ENCODE measurements around the gene RORB.
A peak's percentile ranks its signal among the peaks of the same experiment; 100 is the strongest.

The RORB gene

DNA sequence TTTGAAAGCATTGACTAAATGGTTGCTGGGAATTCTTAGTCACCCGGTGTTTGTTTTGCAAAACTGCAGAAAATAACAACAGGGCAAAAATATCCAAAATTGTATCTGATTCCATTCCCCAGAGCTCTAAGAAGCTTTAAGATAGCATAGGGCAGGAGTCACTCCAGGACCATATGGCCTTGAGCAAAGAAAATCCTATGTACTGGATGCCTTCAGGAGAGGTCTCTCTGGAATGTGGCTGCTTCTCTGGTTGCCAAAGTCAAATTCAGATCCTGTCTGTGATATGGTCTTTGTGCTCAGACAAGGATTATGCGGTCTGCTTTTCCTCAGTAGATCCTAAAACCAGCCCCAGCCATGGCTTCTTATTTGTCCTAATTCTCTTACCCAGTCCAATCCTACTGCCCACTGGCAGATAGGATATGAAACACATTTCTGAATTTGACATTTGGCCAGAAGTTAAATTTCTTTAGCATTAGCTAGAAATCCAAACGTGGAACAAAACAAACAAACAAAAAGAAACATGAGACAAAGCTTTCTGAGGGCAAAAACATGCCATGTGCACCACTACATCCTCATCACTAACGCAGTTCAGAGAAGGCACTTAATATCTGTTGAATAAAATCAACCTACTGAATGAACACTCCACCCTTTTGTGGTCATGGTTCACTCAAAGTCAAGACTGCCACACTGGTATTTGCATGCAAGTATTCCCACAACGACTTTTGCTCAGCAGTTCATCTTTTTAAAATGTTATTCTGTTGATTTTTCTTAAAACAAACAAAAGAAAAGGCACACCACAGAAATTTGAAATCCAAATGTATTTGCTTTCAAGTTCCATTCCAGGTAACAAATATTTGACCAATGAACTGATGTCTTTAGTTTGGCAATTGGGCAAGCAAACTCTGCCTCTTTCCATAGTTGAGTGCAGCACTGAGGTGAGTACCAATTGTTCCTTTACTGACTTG lies 224.8 kb downstream of the RORB start:
- Histone ChIP-seq H2BK15ac (replicated peaks; ENCODE audit: low read depth) (no peak overlapping the region), H2BK5ac (ENCODE audit: low read length) (no peak overlapping the region), H4K8ac (ENCODE audit: low read depth, low read length) (no peak overlapping the region), H3K9ac (ENCODE audit: low read length) (no peak overlapping the region), H2BK120ac (ENCODE audit: low read depth, low read length) (no peak overlapping the region), H3K27ac (ENCODE audit: low read depth, low read length) (no peak overlapping the region), H3K4me3 (ENCODE audit: low read length) (no peak overlapping the region), H3K79me1 (ENCODE audit: low read length) (no peaks in the 10 kb centered on the region), H3K36me3 (ENCODE audit: control insufficient read depth, insufficient read depth, low read length) (no peaks in the 10 kb centered on the region), H3K4me1 (ENCODE audit: control insufficient read depth, low read depth, low read length) (no peaks in the 10 kb centered on the region), H2AK5ac (ENCODE audit: low read length) (no peak overlapping the region), H3K23ac (ENCODE audit: low read length) (no peak overlapping the region), H3K4ac (ENCODE audit: low read depth, low read length) (no peak overlapping the region), H3K4me2 (ENCODE audit: low read length) (no peak overlapping the region), H4K5ac (ENCODE audit: low read length) (no peak overlapping the region), H3K18ac (ENCODE audit: low read length) (no peak overlapping the region), H3K79me2 (ENCODE audit: control insufficient read depth, insufficient read depth, low read length) (no peaks in the 10 kb centered on the region), H3K27me3 (ENCODE audit: insufficient read depth, low read length, poor library complexity) (no peaks in the 10 kb centered on the region), H3K56ac (ENCODE audit: low read length) (no peak overlapping the region)
- no CpG with 5 or more reads among the region's 5 CpGs for WGBS (ENCODE audit: extremely low coverage, insufficient coverage, low lambda C conversion rate)
- DNase-seq: peak; percentile 82

DNA sequence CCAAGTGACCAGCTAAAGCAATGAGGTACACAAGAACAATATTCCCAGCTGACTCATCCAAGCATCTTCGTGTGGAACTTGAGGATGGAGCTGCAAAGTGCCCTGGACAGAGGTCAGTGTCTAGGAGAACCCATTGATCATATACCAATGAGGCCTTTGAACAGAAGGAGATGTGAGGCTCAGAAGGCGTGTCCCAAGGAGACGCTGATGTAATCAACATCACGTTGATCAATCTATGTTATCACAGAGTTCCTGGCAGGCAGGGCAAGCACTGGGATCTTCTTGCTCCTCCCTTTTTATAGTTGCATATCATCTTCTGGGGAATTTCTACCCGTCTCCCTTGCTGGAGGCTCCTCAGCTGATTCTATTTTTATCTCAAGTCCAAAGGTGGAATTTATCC lies 227.2 kb downstream of the RORB start:
- Histone ChIP-seq H3K4me2 (ENCODE audit: low read length) (no peak overlapping the region), H3K4ac (ENCODE audit: low read depth, low read length) (no peak overlapping the region), H3K36me3 (ENCODE audit: control insufficient read depth, insufficient read depth, low read length) (no peaks in the 10 kb centered on the region), H2BK15ac (replicated peaks; ENCODE audit: low read depth) (no peak overlapping the region), H4K5ac (ENCODE audit: low read length) (no peak overlapping the region), H2AK5ac (ENCODE audit: low read length) (no peak overlapping the region), H2BK120ac (ENCODE audit: low read depth, low read length) (no peak overlapping the region), H3K79me1 (ENCODE audit: low read length) (no peaks in the 10 kb centered on the region), H3K27ac (ENCODE audit: low read depth, low read length) (no peak overlapping the region), H3K9ac (ENCODE audit: low read length) (no peak overlapping the region), H3K79me2 (ENCODE audit: control insufficient read depth, insufficient read depth, low read length) (no peaks in the 10 kb centered on the region), H3K56ac (ENCODE audit: low read length) (no peak overlapping the region), H3K4me3 (ENCODE audit: low read length) (no peak overlapping the region), H2BK5ac (ENCODE audit: low read length) (no peak overlapping the region), H3K27me3 (ENCODE audit: insufficient read depth, low read length, poor library complexity) (no peaks in the 10 kb centered on the region), H4K8ac (ENCODE audit: low read depth, low read length) (no peak overlapping the region), H3K23ac (ENCODE audit: low read length) (no peak overlapping the region), H3K4me1 (ENCODE audit: control insufficient read depth, low read depth, low read length) (peaks cover 1% of the 10 kb centered on the region), H3K18ac (ENCODE audit: low read length) (no peak overlapping the region)
- WGBS (ENCODE audit: extremely low coverage, insufficient coverage, low lambda C conversion rate): no CpG with 5 or more reads among the region's 5 CpGs
- no peak for DNase-seq

GRCh38 chr9:74726581-74726980 lies 229.4 kb downstream of the RORB start:
- no peak overlapping the region for H3K56ac ChIP-seq (ENCODE audit: low read length)
- H3K4me1 ChIP-seq (ENCODE audit: control insufficient read depth, low read depth, low read length): peaks cover 1% of the 10 kb centered on the region
- H2BK15ac ChIP-seq (replicated peaks; ENCODE audit: low read depth): no peak overlapping the region
- H3K9ac ChIP-seq (ENCODE audit: low read length): no peak overlapping the region
- H4K5ac ChIP-seq (ENCODE audit: low read length): no peak overlapping the region
- no peak overlapping the region for H3K23ac ChIP-seq (ENCODE audit: low read length)
- H3K4me2 ChIP-seq (ENCODE audit: low read length): no peak overlapping the region
- no CpG with 5 or more reads among the region's 3 CpGs for WGBS (ENCODE audit: extremely low coverage, insufficient coverage, low lambda C conversion rate)
- H2BK120ac ChIP-seq (ENCODE audit: low read depth, low read length): no peak overlapping the region
- H3K27ac ChIP-seq (ENCODE audit: low read depth, low read length): no peak overlapping the region
- no peaks in the 10 kb centered on the region for H3K27me3 ChIP-seq (ENCODE audit: insufficient read depth, low read length, poor library complexity)
- no peaks in the 10 kb centered on the region for H3K36me3 ChIP-seq (ENCODE audit: control insufficient read depth, insufficient read depth, low read length)
- H3K18ac ChIP-seq (ENCODE audit: low read length): no peak overlapping the region
- no peaks in the 10 kb centered on the region for H3K79me2 ChIP-seq (ENCODE audit: control insufficient read depth, insufficient read depth, low read length)
- no peak overlapping the region for H4K8ac ChIP-seq (ENCODE audit: low read depth, low read length)
- H3K4me3 ChIP-seq (ENCODE audit: low read length): no peak overlapping the region
- no peaks in the 10 kb centered on the region for H3K79me1 ChIP-seq (ENCODE audit: low read length)
- H2BK5ac ChIP-seq (ENCODE audit: low read length): no peak overlapping the region
- no peak for DNase-seq
- H2AK5ac ChIP-seq (ENCODE audit: low read length): no peak overlapping the region
- no peak overlapping the region for H3K4ac ChIP-seq (ENCODE audit: low read depth, low read length)

DNA sequence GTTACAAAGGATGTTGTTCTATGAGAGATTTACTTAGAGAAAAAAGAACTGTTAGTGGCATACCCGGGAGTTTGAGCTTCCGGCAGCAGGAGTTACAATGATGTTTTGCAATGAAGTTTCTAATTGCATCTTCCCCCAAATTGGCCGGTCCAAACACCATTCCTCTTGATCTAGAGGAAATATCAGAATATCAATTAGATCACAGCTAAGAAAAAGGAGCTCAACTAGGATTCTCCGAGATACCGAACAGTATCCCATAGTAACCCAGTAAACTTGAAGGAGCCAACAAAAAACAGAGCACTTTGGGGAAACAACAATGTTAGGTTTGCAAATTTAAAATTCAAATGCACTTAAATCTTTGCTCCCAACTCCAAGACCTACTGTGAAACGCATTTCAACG lies 231.0 kb downstream of the RORB start:
- DNase-seq: peak; percentile 8
- Histone ChIP-seq H3K56ac (ENCODE audit: low read length) (no peak overlapping the region), H3K4me3 (ENCODE audit: low read length) (no peak overlapping the region), H3K23ac (ENCODE audit: low read length) (no peak overlapping the region), H3K27me3 (ENCODE audit: insufficient read depth, low read length, poor library complexity) (no peaks in the 10 kb centered on the region), H3K27ac (ENCODE audit: low read depth, low read length) (no peak overlapping the region), H3K4me1 (ENCODE audit: control insufficient read depth, low read depth, low read length) (peaks cover 1% of the 10 kb centered on the region), H3K4ac (ENCODE audit: low read depth, low read length) (no peak overlapping the region), H3K79me2 (ENCODE audit: control insufficient read depth, insufficient read depth, low read length) (no peaks in the 10 kb centered on the region), H3K18ac (ENCODE audit: low read length) (no peak overlapping the region), H2AK5ac (ENCODE audit: low read length) (no peak overlapping the region), H2BK5ac (ENCODE audit: low read length) (no peak overlapping the region), H4K5ac (ENCODE audit: low read length) (no peak overlapping the region), H2BK15ac (replicated peaks; ENCODE audit: low read depth) (no peak overlapping the region), H3K4me2 (ENCODE audit: low read length) (no peak overlapping the region), H2BK120ac (ENCODE audit: low read depth, low read length) (no peak overlapping the region), H3K79me1 (ENCODE audit: low read length) (no peaks in the 10 kb centered on the region), H3K36me3 (ENCODE audit: control insufficient read depth, insufficient read depth, low read length) (no peaks in the 10 kb centered on the region), H3K9ac (ENCODE audit: low read length) (no peak overlapping the region), H4K8ac (ENCODE audit: low read depth, low read length) (no peak overlapping the region)
- WGBS (ENCODE audit: extremely low coverage, insufficient coverage, low lambda C conversion rate): no CpG with 5 or more reads among the region's 7 CpGs

DNA sequence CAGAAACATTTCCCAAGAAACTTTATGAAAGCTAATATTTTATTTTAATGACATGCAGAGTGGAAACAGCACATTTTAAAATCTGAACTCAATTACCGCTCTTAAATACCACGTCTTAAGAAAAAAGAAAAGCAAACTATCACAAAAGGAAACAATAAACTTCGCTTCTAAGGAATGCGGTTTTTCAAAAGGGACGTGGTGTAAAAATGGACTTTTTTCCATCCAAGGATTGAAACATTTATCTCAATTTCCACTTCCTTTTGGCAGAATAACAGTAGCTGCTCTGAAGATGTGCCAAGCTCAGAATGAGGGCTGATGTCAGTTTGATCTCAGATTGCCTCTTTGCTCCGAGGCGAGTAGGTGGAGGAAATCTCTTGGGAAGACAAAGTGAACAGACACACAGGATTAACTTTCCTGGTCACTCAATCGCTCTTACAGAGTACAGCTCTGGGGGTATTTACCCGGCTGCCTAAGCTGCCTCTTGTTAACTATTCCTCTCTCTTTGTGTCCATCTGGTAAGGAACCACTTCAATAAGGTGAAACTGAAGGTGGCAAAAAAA lies 232.1 kb downstream of the RORB start:
- Histone ChIP-seq H4K8ac (ENCODE audit: low read depth, low read length) (no peak overlapping the region), H3K79me1 (ENCODE audit: low read length) (no peaks in the 10 kb centered on the region), H3K23ac (ENCODE audit: low read length) (no peak overlapping the region), H4K5ac (ENCODE audit: low read length) (no peak overlapping the region), H3K27ac (ENCODE audit: low read depth, low read length) (no peak overlapping the region), H3K27me3 (ENCODE audit: insufficient read depth, low read length, poor library complexity) (no peaks in the 10 kb centered on the region), H3K79me2 (ENCODE audit: control insufficient read depth, insufficient read depth, low read length) (no peaks in the 10 kb centered on the region), H3K4me2 (ENCODE audit: low read length) (no peak overlapping the region), H3K4me3 (ENCODE audit: low read length) (no peak overlapping the region), H3K9ac (ENCODE audit: low read length) (no peak overlapping the region), H3K36me3 (ENCODE audit: control insufficient read depth, insufficient read depth, low read length) (no peaks in the 10 kb centered on the region), H3K4ac (ENCODE audit: low read depth, low read length) (no peak overlapping the region), H3K18ac (ENCODE audit: low read length) (no peak overlapping the region), H3K56ac (ENCODE audit: low read length) (no peak overlapping the region), H3K4me1 (ENCODE audit: control insufficient read depth, low read depth, low read length) (peaks cover 1% of the 10 kb centered on the region), H2BK5ac (ENCODE audit: low read length) (no peak overlapping the region), H2BK15ac (replicated peaks; ENCODE audit: low read depth) (no peak overlapping the region), H2BK120ac (ENCODE audit: low read depth, low read length) (no peak overlapping the region), H2AK5ac (ENCODE audit: low read length) (no peak overlapping the region)
- no peak for DNase-seq
- WGBS (ENCODE audit: extremely low coverage, insufficient coverage, low lambda C conversion rate): no CpG with 5 or more reads among the region's 9 CpGs
